Measurements from ENCODE around the gene SRL.
"Not testable (repeated sequence)": the region's sequence is repeated elsewhere in the genome, so short reads cannot be mapped to it uniquely, and the experiment has no call there.

Gene SRL

DNA sequence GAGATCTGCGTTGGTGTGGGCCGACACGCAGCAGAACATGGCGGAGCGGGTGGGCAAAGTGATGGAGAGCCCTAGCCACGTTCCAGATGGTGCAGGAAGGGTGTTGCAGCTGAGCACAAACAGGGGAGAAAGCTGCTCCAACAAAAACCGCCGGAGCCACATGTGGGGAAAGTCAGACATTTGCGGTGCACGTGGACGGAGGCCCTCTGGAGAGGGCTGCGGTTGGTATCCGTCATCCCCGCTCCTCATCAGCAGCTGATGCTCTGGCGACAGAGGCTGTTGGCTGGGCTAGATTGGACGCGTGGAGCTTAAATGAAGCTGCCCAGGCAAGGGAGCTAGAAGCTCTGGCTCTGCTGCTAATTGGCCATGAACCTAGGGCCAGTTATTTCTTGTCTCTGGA lies 82.2 kb downstream of the SRL start:
- no peak for DNase-seq (ENCODE audit: low read depth)

DNA sequence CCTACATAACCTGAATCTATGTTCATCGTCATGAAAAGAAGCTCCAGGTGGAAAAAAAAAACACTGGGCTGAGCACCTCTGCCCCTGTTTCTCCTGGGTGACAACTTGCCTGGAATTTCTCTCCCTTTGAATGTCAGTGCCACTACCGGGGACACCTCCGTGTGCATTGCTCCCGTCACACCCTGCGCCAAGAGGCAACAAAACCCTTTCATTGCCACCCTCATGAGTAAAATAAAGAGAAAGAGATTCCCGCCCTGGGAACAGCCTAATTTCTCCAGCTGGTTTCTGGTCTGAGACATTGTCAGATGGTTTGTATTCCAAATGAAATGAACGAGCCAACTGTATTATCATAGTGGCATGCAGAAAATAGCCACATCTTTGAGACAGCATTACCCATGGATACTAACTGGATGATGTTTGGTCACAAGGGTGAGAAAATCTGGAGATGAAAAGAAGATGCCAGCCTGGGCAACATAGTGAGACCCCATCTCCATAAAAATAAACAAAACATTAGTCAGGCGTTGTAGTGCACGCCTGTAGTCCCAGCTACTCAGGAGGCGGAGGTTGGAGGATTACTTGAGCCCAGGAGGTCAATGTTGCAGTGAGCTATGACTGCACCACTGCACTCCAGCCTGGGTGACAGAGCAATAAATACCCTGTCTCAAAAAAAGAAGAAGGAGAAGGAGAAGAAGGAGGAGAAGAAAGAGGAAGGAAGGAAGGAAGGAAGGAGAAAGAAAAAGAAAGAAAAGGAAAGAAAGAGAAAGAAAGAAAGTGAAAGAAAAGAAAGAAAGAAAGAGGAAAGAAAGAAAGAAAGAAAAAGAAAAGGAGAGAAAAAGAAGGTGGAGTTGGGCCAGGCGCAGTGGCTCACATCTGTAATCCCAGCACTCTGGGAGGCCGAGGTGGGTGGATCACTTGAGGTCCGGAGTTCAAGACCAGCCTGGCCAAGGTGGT lies 83.5 kb downstream of the SRL start:
- DNase-seq (ENCODE audit: low read depth) = no peak

DNA sequence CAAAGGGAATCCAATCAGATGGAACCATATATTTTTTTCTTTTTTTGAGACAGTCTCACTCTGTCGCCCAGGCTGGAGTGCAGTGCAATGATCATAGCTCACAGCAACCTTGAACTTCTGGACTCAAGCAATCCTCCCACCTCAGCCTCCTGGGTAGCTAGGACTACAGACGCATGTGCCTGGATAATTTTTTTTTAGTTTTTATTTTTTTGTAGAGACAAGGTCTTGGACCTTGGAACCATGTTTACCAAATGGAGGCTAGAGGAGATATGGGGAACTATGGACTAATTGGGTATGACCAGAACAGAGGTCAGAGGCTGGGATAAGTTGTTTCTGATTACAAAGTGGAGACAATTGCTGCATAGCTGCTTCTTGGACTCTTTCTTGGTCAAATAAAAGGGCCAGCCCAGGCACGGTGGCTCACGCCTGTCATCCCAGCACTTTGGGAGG lies 84.5 kb downstream of the SRL start:
- DNase-seq (ENCODE audit: low read depth) = no peak

DNA sequence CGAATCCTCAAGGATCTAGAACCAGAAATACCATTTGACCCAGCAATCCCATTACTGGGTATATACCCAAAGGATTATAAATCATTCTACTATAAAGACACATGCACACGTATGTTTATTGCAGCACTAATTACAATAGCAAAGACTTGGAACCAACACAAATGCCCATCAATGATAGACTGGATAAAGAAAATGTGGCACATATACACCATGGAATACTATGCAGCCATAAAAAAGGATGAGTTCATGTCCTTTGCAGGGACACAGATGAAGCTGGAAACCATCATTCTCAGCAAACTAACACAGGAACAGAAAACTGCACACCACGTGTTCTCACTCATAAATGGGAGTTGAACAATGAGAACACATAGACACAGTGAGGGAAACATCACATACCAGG lies 85.4 kb downstream of the SRL start:
- not testable (repeated sequence) for DNase-seq (ENCODE audit: low read depth)

DNA sequence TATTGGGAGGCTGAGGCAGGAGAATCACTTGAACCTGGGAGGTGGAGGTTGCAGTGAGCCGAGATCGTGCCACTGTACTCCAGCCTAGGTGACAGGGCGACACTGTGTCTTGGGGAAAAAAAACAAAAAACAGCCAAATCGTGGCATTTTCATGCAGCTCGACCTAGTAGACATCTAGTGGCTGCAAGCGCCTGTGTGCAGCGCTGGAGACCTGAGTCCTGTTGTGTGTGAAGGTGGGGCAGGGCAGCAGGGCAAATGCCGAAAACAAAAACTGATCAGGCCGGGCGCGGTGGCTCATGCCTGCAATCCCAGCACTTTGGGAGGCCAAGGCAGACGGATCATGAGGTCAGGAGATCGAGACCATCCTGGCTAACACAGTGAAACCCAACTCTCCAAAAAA lies 88.5 kb downstream of the SRL start:
- DNase-seq (ENCODE audit: low read depth) = not testable (repeated sequence)

DNA sequence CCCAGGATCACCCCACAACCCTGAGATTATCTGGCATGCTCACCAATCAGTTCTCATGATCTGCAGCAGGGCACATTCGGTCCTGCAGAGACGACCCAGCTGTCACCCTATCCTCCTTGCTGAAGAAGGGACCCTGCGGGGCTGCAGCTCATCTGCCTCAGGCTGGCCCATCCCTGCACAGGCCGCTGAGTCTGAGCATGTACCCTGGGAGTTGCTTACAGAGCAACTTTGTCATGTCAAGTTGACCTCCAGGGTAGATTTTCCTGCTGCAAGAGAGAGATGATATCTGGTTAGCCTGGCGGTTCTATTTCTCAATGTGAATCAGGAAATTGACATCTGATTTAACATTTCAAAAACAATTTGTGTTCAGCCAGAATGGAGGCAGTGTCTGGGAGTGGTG lies 89.6 kb downstream of the SRL start:
- no peak for DNase-seq (ENCODE audit: low read depth)

DNA sequence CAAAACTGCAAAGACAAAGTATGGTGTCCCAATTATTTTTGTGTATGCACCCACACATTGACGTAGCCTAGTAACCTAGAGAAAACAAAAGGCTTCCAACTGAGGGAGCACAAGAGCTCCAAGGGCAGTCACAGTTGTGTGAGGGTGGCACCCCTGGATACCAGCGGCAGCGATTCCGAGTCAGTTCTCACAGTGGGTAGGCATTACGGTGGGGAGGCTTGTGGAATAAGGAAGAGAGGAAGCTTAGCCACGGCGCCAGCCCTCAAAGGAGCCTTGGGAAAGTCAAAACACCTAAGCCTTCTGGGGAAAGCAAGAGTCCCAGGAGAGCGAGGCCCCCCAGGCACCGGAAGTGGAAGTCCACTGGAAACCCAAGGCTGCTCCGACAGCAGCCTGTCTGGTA lies 94.6 kb downstream of the SRL start:
- DNase-seq (ENCODE audit: low read depth) = no peak

DNA sequence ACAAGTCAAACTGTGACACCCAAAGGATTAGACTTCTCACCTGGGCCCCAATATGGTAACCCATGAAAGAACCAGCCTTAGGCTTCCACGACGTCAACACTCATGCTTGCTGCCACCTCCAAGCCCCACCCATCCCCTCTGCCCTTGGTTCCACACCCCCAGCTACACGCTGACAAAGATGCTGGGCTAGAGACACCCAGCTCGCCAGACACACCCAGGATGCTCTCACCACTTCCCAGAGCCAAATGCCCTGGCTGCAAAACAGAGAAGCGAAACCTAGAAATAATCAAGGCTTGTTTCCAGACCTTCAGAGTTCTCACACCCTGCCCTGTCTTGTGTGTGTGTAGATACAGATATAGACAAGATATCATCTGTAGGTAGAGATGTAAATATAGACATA lies 99.6 kb downstream of the SRL start:
- no peak for DNase-seq (ENCODE audit: low read depth)

DNA sequence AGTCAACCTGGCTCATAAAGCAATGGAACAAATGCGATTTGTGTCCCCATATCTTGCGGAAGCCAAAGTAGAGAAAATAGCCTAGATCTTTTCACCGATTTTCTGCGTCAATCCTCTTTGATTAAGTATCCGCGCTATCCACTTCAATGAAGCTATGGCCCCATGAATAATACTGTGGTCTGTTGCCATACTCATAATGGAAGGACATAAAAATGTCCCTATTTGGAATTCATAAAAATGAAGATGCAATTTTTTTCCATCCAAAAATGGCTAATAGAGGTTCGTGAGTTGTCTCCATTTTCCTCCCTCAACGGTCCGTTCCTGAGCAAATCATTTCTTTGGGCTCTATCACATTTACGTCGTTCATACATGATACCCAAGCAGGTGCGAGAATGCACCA lies 100.3 kb downstream of the SRL start:
- no peak for DNase-seq (ENCODE audit: low read depth)

DNA sequence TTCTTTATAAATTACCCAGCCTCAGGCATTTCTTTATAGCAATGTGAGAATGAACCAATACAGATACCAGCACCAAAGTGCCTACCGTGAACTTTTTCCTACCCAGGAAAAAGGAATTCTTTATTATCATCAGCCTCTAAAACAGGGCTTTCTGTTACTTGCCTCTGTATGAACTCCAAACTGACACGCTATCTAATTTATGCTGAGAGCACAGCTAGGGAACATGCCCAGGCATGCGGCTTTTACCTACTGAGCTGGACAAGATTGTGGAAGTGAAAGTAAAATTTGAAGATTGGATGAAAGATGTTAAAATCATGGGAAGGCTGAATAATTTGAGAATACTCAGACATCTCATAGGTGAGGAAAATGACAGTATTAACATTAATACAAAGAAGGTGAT lies 101.2 kb downstream of the SRL start:
- no peak for DNase-seq (ENCODE audit: low read depth)

DNA sequence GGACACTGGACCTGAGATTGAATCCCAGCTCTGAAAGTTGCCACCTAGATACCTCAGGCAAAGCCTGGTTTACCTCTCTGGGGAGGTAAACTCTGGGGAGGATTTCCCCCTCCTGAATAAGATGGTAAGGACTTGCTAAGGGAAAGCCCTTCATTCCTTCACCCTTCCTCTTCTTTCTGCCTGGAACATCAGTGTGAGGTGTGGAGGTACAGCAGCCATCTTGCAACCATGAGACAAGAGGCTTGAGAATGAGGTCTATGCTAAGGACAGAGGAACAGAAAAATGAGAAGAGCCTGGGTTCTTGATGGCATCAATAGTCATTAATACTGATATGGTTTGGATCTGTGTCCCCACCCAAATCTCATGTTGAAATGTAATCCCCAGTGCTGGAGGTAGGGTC lies 101.9 kb downstream of the SRL start:
- DNase-seq (ENCODE audit: low read depth) = no peak

All from activated T-cell treated with anti-CD3 and anti-CD28 coated beads for 24 hours (primary cell).